GM19043 (cell line): ENCODE data around the gene ZNF747.
"Not testable (repeated sequence)": the region's sequence is repeated elsewhere in the genome, so short reads cannot be mapped to it uniquely, and the experiment has no call there.

Experiments used
- ATAC-seq: cut with Tn5 transposase; IDR thresholded peaks from one replicate; pipeline ENCODE4 v1.9.1; 2021; ENCODE audit warnings: low read depth; ENCODE audit not compliant: unreplicated experiment

Gene ZNF747

GRCh38 chr16:30557957-30558788 lies 23.5 kb upstream of the ZNF747 start, which contains the start of gene ZNF764:
ZNF764 (minus strand) TSS chr16:30558374; CDS start chr16:30558182, 192 bp downstream.
- peak; percentile 89 for ATAC-seq

GRCh38 chr16:30557707-30557956 lies 23.0 kb upstream of the ZNF747 start:
- no peak for ATAC-seq

GRCh38 chr16:30556125-30556473 lies 21.4 kb upstream of the ZNF747 start:
- no peak for ATAC-seq

GRCh38 chr16:30555315-30556124 lies 20.9 kb upstream of the ZNF747 start:
- no peak for ATAC-seq

- no peak for ATAC-seq
Observed at GRCh38 chr16:30554557-30555314, 20.1 kb upstream of the ZNF747 start.

GRCh38 chr16:30553393-30553899 lies 18.8 kb upstream of the ZNF747 start:
- ATAC-seq, result no peak

- no peak for ATAC-seq
Observed at GRCh38 chr16:30552956-30553355, 18.3 kb upstream of the ZNF747 start.

- ATAC-seq, result no peak
Observed at GRCh38 chr16:30551781-30552180, 17.1 kb upstream of the ZNF747 start.

GRCh38 chr16:30548416-30549253 lies 14.0 kb upstream of the ZNF747 start:
- no peak for ATAC-seq

- no peak for ATAC-seq
Observed at GRCh38 chr16:30546115-30546514, 11.5 kb upstream of the ZNF747 start.

- ATAC-seq, result no peak
Observed at GRCh38 chr16:30543067-30543466, 8.4 kb upstream of the ZNF747 start.

GRCh38 chr16:30541502-30542329 lies 7.1 kb upstream of the ZNF747 start:
- ATAC-seq, result no peak

- not testable (repeated sequence) for ATAC-seq
Observed at GRCh38 chr16:30540916-30541464, 6.3 kb upstream of the ZNF747 start.

- ATAC-seq, result not testable (repeated sequence)
Observed at GRCh38 chr16:30539986-30540526, 5.4 kb upstream of the ZNF747 start.

GRCh38 chr16:30539000-30539964 lies 4.6 kb upstream of the ZNF747 start:
- no peak for ATAC-seq

- ATAC-seq, result not testable (repeated sequence)
Observed at GRCh38 chr16:30536391-30537024, 1.9 kb upstream of the ZNF747 start.

GRCh38 chr16:30535777-30536190 lies 1.1 kb upstream of the ZNF747 start:
- no peak for ATAC-seq
